Colonic mucosa (tissue), 4 donors: ENCODE data around the gene TTC21A. TPM values are rescaled to one million over a fixed set of nuclear protein-coding genes. Genes with fewer than 3 reads are reported as not detected.

ENCODE experiments used
- DNase-seq: peaks from one replicate; pipeline ENCODE4 v3.0.0-alpha.2; 2020
- H3K27ac ChIP-seq: fragments of 200-600 bp; one replicate; pipeline ENCODE4 v1.8.0; 2021
- H3K27me3 ChIP-seq: fragments of 200-600 bp; one replicate; pipeline ENCODE4 v1.8.0; 2021
- H3K36me3 ChIP-seq: fragments of 200-600 bp; one replicate; pipeline ENCODE4 v1.8.0; 2021
- H3K4me1 ChIP-seq: fragments of 200-600 bp; one replicate; pipeline ENCODE4 v1.8.0; 2021; ENCODE audit warnings: mild to moderate bottlenecking
- H3K4me3 ChIP-seq: fragments of 200-600 bp; one replicate; pipeline ENCODE4 v1.8.0; 2021
- H3K9ac ChIP-seq, 2 donors: one replicate each; pipeline ENCODE4 v1.7.0; 2013; ENCODE audit warnings: control low read depth in 2 of 2, low read depth in 2 of 2, low read length in 2 of 2
- H3K9me3 ChIP-seq: fragments of 200-600 bp; one replicate; pipeline ENCODE4 v1.8.0; 2021
- intact Hi-C: fragments of 100-400 bp; cut with DNase I; formaldehyde crosslinking; loops from one replicate; pipeline ENCODE4 v1.14.1; 2022
- total RNA-seq, 2 donors: library from RNA; stranded (reverse); fragmentation: NEBNext Ultra II Directional in 1 of 2; extraction: Animal tissue kit (Norgen Biotek cat#: 25700) in 1 of 2; gene quantifications; one replicate each; pipeline ENCODE4 v1.2.1, GENCODE V29; 2021
- TF ChIP-seq, protein P1 (sequence below): fragments of 200-600 bp; IDR thresholded peaks from one replicate; pipeline ENCODE4 v1.8.0; 2022; ENCODE audit warnings: antibody characterized with exemption, mild to moderate bottlenecking
- donor health status: healthy.
- donor health status: DM: no; HTN: no; CAD: no.
- donor health status: DM: no; HTN: no; CAD: no.

The TTC21A gene
- total RNA-seq, 2 donors from 2014 or later, result 2.8 to 6.1 TPM

DNA sequence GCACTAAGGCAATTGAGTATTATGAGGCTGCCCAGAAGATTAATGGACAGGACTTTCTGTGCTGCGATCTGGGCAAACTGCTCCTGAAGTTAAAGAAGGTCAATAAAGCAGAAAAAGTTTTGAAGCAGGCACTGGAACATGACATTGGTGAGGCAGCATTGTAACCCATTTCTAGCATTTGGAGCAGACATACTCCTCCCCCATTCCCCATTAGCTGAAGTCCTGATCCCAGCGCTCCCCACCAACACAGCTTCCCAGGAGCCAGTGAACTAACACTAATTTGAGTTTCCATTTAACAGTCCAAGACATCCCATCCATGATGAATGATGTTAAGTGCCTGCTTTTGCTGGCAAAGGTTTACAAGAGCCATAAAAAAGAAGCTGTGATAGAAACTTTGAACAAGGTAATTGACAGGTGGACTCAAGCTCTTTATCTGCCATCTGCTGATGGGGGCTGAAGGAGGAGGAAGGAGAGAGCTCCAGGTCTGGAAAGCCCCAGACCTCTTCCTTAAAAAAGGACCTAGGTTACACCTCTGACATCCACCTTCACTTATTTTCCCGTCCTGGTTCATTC lies 23.3 kb downstream of the TTC21A start:
- Histone ChIP-seq H3K4me3 (no peak overlapping the region), H3K27me3 (no peaks in the 10 kb centered on the region), H3K27ac (no peak overlapping the region), H3K9me3 (no peaks in the 10 kb centered on the region), H3K4me1 (peaks cover 1% of the 10 kb centered on the region), H3K36me3 (no peaks in the 10 kb centered on the region), H3K9ac (no peak overlapping the region)
- intact Hi-C loops, result no loop called here
- TF ChIP-seq, protein P1, sequence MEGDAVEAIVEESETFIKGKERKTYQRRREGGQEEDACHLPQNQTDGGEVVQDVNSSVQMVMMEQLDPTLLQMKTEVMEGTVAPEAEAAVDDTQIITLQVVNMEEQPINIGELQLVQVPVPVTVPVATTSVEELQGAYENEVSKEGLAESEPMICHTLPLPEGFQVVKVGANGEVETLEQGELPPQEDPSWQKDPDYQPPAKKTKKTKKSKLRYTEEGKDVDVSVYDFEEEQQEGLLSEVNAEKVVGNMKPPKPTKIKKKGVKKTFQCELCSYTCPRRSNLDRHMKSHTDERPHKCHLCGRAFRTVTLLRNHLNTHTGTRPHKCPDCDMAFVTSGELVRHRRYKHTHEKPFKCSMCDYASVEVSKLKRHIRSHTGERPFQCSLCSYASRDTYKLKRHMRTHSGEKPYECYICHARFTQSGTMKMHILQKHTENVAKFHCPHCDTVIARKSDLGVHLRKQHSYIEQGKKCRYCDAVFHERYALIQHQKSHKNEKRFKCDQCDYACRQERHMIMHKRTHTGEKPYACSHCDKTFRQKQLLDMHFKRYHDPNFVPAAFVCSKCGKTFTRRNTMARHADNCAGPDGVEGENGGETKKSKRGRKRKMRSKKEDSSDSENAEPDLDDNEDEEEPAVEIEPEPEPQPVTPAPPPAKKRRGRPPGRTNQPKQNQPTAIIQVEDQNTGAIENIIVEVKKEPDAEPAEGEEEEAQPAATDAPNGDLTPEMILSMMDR, result no peak
- no peak for DNase-seq

DNA sequence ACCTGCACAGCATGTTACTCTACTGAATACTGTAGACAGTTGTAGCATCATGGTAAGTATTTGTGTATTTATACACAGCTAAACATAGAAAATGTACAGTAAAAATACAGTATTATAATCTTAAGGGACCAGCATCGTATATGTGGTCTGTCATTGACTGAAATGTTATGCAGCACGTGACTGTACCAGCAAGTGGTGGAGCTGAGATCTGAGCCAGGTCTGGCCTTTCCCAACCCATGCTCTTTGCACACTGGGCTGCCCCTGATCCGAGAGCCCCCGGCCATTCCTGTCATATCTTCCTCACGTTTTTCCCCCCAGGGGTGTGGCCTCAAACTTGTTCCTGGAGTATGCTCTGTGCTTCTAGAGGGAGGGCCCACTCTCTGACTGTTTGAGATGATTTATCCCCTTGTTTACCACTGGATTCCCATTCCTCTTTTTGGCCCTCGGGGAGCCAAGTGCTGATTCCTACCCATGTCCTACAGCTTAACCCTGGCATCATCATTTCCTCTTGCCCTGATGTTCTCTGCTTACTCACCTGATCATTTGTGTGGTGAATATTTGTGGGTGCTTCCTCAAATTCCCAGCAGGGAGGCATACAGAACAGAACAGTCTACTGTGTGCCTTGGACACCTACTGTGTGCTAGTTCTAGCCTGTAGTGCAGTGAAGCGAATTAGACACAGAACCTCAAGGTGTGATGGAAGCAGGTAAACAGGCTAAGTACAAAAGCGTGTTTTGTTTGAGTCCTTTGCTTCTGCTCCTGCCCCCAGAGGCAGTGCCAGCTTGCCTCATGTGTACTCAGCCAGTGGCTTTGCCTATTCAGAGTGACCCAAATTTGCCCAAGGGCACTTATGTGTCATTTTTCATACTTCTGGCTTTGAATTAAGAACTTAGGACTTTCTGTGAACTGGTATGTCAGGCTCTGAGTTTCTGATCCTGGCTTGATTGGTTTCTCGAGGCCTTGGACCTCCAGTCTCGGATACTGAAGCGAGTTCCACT lies 24.9 kb downstream of the TTC21A start:
- no peaks in the 10 kb centered on the region for H3K36me3 ChIP-seq
- H3K9ac ChIP-seq, result no peak overlapping the region
- no peaks in the 10 kb centered on the region for H3K9me3 ChIP-seq
- no peaks in the 10 kb centered on the region for H3K4me1 ChIP-seq
- H3K27ac ChIP-seq, result no peak overlapping the region
- no peak overlapping the region for H3K4me3 ChIP-seq
- intact Hi-C loops, result no loop called here
- TF ChIP-seq, protein P1, result no peak
- no peak for DNase-seq
- H3K27me3 ChIP-seq, result no peaks in the 10 kb centered on the region

DNA sequence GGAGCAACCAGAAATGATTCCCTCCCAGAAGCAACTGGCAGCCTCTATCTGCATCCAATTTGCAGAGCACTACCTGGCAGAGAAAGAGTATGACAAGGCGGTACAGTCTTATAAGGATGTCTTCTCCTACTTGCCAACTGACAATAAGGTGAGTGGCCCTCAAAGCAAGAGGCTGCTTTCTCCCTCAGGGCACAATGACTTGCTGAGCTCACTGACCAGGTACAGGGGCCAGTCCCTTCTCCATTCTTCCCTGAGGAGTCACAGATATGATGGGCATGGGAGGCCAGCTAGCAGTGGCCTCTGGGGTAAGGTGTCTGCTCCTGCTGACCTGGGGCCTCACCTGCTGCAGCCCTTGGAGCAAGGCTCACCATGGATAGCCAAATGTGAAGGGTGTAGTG lies 25.6 kb downstream of the TTC21A start:
- Histone ChIP-seq H3K4me1 (no peaks in the 10 kb centered on the region), H3K9ac (no peak overlapping the region), H3K9me3 (no peaks in the 10 kb centered on the region), H3K36me3 (no peaks in the 10 kb centered on the region), H3K27ac (no peak overlapping the region), H3K4me3 (no peak overlapping the region), H3K27me3 (no peaks in the 10 kb centered on the region)
- intact Hi-C loops, result no loop called here
- TF ChIP-seq, protein P1, result no peak
- DNase-seq, result no peak

DNA sequence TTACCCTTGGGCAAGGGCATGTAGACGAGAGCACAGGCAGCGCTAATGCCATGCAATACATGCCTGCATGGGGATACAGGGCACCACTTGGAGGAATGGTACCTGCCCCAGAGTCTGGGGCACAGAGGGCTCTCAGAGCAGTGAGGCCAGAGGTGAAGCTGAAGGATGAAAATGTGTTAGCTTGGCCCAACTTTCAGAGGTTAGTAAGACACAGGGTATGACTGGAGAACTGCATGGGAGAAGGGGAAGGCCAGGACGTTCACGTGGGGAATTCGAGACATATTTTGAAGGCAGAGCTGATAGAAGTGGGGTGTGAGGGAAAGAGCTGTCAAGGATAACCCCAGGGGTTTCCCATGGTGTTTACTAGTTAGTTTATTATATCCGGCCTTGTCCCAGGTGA lies 26.3 kb downstream of the TTC21A start:
- Histone ChIP-seq H3K4me1 (no peaks in the 10 kb centered on the region), H3K9ac (no peak overlapping the region), H3K4me3 (no peak overlapping the region), H3K9me3 (no peaks in the 10 kb centered on the region), H3K27me3 (no peaks in the 10 kb centered on the region), H3K36me3 (no peaks in the 10 kb centered on the region), H3K27ac (no peak overlapping the region)
- DNase-seq, result no peak
- TF ChIP-seq, protein P1, result no peak
- intact Hi-C loops, result no loop called here

DNA sequence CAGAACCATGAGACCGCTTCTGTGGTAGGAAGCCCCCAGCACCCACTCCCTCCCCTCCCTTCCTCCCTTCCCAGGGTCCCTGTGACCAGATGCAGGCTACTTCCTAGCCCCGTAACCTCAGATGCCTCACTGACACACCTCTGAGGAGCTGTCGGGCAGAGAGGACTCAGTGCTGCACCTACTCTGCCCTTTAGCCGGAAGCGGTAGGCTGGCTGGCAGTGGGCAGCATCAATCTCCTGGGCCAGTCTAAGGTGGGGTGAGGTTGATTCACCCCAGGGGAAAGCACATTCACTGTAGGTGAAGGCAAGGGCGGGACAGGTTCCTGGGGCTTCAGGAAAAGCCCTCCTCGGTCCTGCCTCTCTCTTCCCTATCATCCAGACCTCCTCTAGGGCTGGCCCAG lies 26.8 kb downstream of the TTC21A start:
- Histone ChIP-seq H3K4me1 (no peaks in the 10 kb centered on the region), H3K4me3 (no peak overlapping the region), H3K9ac (no peak overlapping the region), H3K27ac (no peak overlapping the region), H3K27me3 (no peaks in the 10 kb centered on the region), H3K36me3 (no peaks in the 10 kb centered on the region), H3K9me3 (no peaks in the 10 kb centered on the region)
- TF ChIP-seq, protein P1, result no peak
- intact Hi-C loops, result no loop called here
- no peak for DNase-seq
